Lung microvascular endothelial cell (primary cell): ENCODE data around the gene PDIK1L. TPM values are rescaled to one million over a fixed set of nuclear protein-coding genes. Genes with fewer than 3 reads are reported as not detected.

Experiments
- DNase-seq, 2 donors: peaks; one replicate each; pipeline versions ENCODE4 v3.0.0 to v3.0.0-alpha.2; 2010; ENCODE audit warnings: low read depth in 2 of 2
- total RNA-seq: library from RNA; depleted of rRNA; stranded (reverse); fragments of >200 nt; gene quantifications from 2 replicates; pipeline ENCODE4 v1.2.1, GENCODE V29; 2014

PDIK1L gene
- total RNA-seq, 1 donor from 2014 or later = 4.2 TPM

DNA sequence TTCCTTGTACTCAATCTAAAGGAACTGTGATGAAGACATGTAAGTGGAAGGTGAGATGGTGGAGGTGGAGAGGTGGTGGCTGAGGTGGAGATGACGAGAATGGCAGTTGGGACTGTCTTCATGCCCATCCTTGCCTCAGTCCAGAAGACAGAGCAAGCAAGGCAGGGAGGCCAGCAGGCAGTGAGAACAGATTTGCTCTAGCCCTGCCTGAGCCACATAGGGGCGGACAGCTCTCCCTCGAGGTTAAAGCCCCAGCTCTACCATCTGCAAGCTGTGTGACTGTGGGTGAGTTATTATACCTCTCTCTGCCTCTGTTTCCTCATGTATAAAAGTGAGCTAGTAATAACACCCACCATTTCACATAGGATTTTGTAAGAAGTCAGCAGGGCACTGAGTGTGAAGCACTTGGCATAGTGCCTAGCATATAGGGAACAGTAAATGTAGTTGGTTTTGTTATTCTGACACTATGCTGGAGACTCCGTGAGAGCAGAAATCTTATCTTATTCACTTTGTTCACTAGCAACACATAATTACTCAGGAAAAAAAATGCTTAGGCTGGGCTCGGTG lies 42.4 kb downstream of the PDIK1L start:
- DNase-seq = no peak

- DNase-seq = peak in 1 of 2 donors; percentile 62
Measured at GRCh38 chr1:26154750-26155149, 43.1 kb downstream of the PDIK1L start.

- DNase-seq = no peak
Measured at GRCh38 chr1:26155370-26156284, 44.0 kb downstream of the PDIK1L start.

DNA sequence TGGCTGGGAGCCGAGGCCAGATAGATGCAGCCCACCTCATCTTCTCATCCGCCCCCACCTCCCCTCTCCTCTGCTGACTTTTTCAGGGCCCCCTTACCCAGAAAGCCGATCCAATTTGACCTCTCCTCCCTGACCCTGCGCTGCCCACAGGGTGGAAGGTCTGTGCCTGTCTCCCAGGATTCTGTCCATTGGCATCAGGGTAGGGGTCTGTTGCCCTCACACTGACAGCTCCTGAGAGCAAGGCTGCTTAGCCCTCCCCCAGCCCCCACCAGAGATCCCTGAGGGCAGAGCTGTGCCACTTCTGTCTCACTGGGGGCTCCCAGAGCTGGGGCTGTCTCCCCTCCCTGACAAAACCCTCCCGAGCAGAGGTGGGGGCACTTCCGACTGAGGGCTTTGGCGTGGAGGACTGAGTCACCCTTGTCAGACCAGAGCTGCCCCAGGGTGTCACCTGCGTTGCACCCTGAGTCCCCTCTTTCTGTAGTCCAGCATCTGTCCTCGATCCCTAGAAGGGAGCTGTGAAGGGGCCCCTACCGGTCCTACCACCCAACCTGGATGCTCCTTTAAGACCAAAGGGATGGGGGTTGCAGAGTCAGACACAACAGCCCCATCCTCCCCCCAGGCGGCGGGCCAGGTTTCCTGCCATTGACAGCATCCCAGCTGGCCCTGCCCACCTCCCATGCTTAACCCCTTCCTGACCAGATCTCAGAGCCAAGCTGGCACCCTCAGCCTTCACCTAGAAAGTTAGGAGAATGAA lies 44.8 kb downstream of the PDIK1L start:
- DNase-seq = peak; percentile 55 to 75

GRCh38 chr1:26158271-26158907 lies 46.8 kb downstream of the PDIK1L start:
- no peak for DNase-seq

GRCh38 chr1:26158908-26159742 lies 47.5 kb downstream of the PDIK1L start, which contains the start of gene FAM110D:
Gene FAM110D (plus strand): TSS chr1:26159079. CDS start chr1:26161292, 2,213 bp downstream.
- peak; percentile 27 to 58 for DNase-seq

DNA sequence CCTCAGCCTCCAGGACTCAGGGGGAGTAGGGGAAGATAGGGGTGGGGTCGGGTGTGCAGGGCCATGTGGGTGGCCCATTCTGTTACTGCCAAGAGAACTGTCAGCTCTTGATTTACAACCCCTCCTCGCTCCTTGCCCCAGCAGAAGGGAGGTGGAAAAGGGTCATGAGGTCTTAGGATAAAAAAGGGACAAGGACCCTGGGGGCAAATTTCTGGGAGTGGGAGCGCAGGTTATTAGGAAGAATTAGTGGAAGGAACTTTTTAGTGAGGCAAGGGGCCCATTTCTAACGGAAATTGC lies 48.1 kb downstream of the PDIK1L start:
- DNase-seq = no peak

- DNase-seq = peak in 1 of 2 donors; percentile 51
Measured at GRCh38 chr1:26160527-26161414, 49.1 kb downstream of the PDIK1L start.

DNA sequence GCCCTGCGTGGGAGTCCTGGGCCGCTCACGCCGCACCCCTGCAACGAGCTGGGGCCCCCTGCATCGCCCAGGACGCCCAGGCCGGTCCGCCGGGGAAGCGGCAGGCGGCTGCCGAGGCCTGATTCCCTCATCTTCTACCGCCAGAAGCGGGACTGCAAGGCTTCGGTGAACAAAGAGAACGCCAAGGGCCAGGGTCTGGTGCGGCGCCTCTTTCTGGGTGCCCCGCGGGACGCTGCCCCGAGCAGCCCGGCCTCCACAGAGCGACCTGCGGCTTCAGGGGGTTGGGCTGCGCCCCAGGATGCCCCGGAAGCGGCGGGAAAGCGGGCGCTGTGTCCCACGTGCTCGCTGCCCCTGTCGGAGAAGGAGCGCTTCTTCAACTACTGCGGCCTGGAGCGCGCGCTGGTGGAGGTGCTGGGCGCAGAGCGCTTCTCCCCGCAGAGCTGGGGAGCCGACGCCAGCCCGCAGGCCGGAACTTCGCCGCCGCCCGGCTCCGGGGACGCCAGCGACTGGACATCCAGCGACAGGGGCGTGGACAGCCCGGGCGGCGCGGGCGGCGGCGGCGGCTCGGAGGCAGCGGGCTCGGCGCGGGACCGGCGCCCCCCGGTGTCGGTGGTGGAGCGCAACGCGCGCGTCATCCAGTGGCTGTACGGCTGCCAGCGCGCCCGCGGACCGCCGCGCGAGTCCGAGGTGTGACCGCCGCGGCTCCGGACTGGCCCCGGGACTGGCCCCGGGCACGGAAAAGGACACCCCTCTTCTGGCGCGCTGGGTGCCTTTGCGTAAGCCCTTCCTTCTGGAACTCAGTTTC lies 50.0 kb downstream of the PDIK1L start:
- DNase-seq = peak; percentile 62 to 69

- DNase-seq = no peak
Measured at GRCh38 chr1:26162220-26162709, 50.6 kb downstream of the PDIK1L start.

DNA sequence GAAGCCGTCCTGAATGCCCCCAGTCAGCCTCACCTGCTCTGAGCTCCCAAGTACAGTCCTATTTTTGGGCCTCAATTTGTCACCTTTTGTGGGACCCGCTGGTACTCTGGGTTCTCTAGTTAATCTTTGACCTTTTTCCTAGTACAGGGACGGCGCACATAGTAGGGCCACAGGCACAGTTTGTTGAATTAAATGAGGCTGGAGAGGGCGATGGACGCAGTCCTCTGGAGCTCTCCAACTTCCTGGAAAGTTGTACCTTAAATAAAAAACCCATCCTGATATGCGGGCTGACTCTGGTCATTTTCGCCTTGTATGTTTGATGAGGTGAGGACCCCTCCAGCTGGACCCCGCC lies 52.0 kb downstream of the PDIK1L start:
- DNase-seq = no peak

DNA sequence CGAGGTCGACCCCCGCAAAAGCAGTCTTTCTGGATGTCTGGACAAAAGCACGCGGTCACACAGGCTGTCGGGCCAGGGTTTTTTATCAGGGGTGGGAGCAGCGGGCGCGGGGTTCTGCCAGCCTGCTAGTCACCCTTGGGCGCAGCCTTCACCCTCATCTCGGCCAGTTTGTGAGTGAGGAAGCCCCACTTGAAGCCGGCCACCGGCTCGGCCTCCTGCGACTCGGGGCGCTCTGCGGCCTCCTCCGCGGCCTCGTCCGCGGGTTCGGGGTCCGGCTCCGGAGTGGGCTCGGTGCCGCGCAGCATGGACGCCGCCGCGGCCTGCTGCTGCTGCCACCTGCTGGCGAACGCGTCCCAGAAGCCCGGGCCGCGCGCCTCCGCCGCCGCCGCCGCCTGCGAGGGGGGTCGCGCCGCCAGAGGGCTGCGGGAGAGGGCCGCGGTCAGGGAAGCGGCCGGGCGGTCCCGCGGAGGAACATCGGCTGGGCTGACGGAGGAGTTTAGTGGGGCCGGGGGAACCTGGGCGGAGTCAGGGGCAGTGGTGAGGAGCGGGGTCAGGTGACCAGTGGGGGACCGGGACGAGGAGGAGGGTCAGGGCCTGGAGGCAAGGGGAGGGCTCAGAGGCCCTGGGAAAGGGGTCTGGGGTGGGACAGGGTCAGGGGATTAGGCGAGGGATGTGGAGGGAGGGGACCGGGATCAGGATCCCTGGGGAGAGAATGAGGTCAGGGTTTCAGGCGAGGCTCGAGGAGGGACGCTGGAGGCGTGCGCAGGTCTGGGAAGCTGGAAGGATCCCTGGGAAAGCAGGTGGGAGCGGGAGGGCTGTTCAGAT lies 52.6 kb downstream of the PDIK1L start:
- peak; percentile 39 to 56 for DNase-seq

- no peak for DNase-seq
Measured at GRCh38 chr1:26164861-26165842, 53.5 kb downstream of the PDIK1L start.

- DNase-seq = no peak
Measured at GRCh38 chr1:26166719-26167281, 55.2 kb downstream of the PDIK1L start.

DNA sequence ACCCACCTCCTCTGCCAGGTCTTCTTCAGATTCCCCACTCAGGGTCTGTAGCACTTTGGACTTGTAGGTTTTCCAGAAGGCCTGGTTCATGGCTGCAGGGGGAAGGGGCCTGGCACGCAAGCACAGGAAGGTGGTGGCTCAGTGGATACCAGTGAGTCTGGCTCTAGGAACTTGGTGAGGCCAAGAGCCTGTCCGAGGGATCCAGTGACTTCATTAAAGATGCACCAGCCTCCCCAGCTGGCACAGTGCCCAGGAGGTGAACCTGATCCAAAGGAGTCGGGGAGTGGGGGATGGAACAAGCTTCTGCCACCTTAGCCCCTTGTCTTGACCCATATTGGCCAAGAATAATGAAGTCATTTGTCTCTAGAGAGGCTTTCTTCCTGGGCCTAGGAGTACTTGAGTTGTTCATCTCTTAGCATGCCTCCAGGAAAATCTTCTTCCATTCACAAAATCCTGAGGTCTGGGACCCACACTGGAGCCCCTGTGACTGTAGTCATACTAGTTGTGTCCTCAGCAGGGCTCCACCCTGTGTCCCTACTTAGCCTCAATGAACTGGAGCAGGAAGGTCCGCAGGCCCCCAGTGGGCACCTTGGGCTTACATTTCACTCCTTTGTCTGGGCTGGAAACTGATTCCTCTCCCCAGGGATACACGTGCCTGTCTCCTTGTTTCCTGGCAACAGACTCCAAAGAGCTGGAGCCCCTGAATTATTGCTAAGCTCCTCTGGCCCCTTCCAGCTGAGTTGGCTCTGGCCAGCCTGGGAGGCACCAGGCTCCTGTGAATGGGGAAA lies 57.0 kb downstream of the PDIK1L start, which contains the start of gene C1orf232:
C1orf232 (minus strand) TSS at position 554 of the 788 bp plus-strand sequence; CDS start at position 90, 464 bp downstream.
- DNase-seq = no peak

DNA sequence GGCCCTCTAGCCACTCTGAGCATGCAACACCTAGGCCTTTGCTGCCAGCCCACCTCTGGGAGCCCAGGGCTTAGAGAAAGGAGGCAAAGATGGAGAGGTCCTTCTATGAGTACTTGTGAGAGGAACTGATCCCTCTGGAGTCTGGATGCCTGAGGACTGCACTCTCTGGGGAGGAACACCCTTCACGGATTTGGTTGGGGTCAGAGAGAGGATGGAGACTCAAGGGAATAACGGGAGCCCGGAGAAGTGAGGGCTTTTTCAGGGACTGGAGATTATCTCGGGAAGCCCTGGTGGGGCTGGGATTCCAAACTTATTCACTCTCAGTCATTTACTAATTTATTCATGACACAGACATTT lies 57.6 kb downstream of the PDIK1L start:
- no peak for DNase-seq
